GM21786 (cell line): ENCODE measurements around the gene RAB3IL1.

Experiments used
- ATAC-seq: cut with Tn5 transposase; IDR thresholded peaks from one replicate; pipeline ENCODE4 v1.9.1; 2021; ENCODE audit not compliant: unreplicated experiment

Gene RAB3IL1

GRCh38 chr11:61847914-61848581 lies 69.3 kb downstream of the RAB3IL1 start:
- ATAC-seq = no peak
